Astrocyte (in vitro differentiated cells and primary cell): Measurements from ENCODE around the gene NRG2. TPM values are rescaled to one million over a fixed set of nuclear protein-coding genes. Genes with fewer than 3 reads are reported as not detected.

Source experiments
- DNase-seq: peaks from one replicate; pipeline ENCODE4 v3.0.0-alpha.2; 2010; ENCODE audit warnings: low read depth
- FAIRE-seq: peaks from 2 replicates; lab custom pipeline; 2011; peaks lifted over from hg19 to GRCh38; lab: Jason Lieb, UNC
- H2AFZ ChIP-seq: 2 replicates; pipeline ENCODE4 v1.6.0; 2012; ENCODE audit warnings: low read depth, low read length, inconsistent platforms
- H3K27ac ChIP-seq: 2 replicates; pipeline ENCODE4 v1.5.1; 2011; ENCODE audit warnings: low read depth, low read length, inconsistent platforms
- H3K27me3 ChIP-seq: 2 replicates; pipeline ENCODE4 v1.6.0; 2011; ENCODE audit warnings: low read length, inconsistent platforms; ENCODE audit not compliant: insufficient read depth
- H3K36me3 ChIP-seq: 2 replicates; pipeline ENCODE4 v1.5.1; 2011; ENCODE audit warnings: low read length, inconsistent platforms; ENCODE audit not compliant: insufficient read depth
- H3K4me1 ChIP-seq: 2 replicates; pipeline ENCODE4 v1.5.1; 2011; ENCODE audit warnings: low read length, inconsistent platforms; ENCODE audit not compliant: insufficient read depth
- H3K4me2 ChIP-seq: 2 replicates; pipeline ENCODE4 v1.6.0; 2012; ENCODE audit warnings: low read length, inconsistent platforms
- H3K4me3 ChIP-seq: 2 replicates; pipeline ENCODE4 v1.5.1; 2011; ENCODE audit warnings: low read depth, mild to moderate bottlenecking, low read length, inconsistent platforms; ENCODE audit not compliant: insufficient read depth
- H3K79me2 ChIP-seq: 2 replicates; pipeline ENCODE4 v1.6.0; 2012; ENCODE audit warnings: mild to moderate bottlenecking, low read length, inconsistent platforms; ENCODE audit not compliant: insufficient read depth
- H3K9ac ChIP-seq: 2 replicates; pipeline ENCODE4 v1.6.0; 2012; ENCODE audit warnings: mild to moderate bottlenecking, low read length, inconsistent platforms
- H3K9me3 ChIP-seq: 2 replicates; pipeline ENCODE4 v1.5.1; 2012; ENCODE audit warnings: low read depth, mild to moderate bottlenecking, low read length, inconsistent platforms; ENCODE audit not compliant: insufficient read depth
- H4K20me1 ChIP-seq: 2 replicates; pipeline ENCODE4 v1.6.0; 2012; ENCODE audit warnings: low read length, inconsistent platforms; ENCODE audit not compliant: insufficient read depth
- H3K27ac Mint-ChIP-seq: one replicate; pipeline ENCODE4 v1.8.0; 2021; ENCODE audit warnings: mild to moderate bottlenecking, mixed read lengths; ENCODE audit not compliant: unreplicated experiment
- H3K27me3 Mint-ChIP-seq: one replicate; pipeline ENCODE4 v1.8.0; 2021; ENCODE audit warnings: low read depth, mixed read lengths; ENCODE audit not compliant: unreplicated experiment
- H3K36me3 Mint-ChIP-seq: one replicate; pipeline ENCODE4 v1.8.0; 2021; ENCODE audit warnings: low read depth, mixed read lengths; ENCODE audit not compliant: unreplicated experiment
- H3K4me1 Mint-ChIP-seq: one replicate; pipeline ENCODE4 v1.8.0; 2021; ENCODE audit warnings: low read depth, mixed read lengths; ENCODE audit not compliant: unreplicated experiment
- H3K4me3 Mint-ChIP-seq: one replicate; pipeline ENCODE4 v1.8.0; 2021; ENCODE audit warnings: mild to moderate bottlenecking, moderate library complexity, mixed read lengths; ENCODE audit not compliant: unreplicated experiment
- H3K9me3 Mint-ChIP-seq: one replicate; pipeline ENCODE4 v1.8.0; 2021; ENCODE audit warnings: mild to moderate bottlenecking, mixed read lengths; ENCODE audit not compliant: unreplicated experiment
- EZH2 ChIP-seq: IDR thresholded peaks from 2 replicates; pipeline ENCODE4 v1.6.1; 2012; ENCODE audit warnings: mild to moderate bottlenecking, low read length, inconsistent platforms; ENCODE audit not compliant: insufficient read depth
- total RNA-seq: library from RNA; stranded (reverse); gene quantifications from 2 replicates; pipeline ENCODE4 v1.2.1, GENCODE V29; 2021
- TF ChIP-seq, protein P1 (sequence below): IDR thresholded peaks from 2 replicates; pipeline ENCODE4 v1.5.1; 2011; ENCODE audit warnings: low read depth, mild to moderate bottlenecking, inconsistent platforms, low read length, moderate library complexity; ENCODE audit not compliant: insufficient read depth

NRG2 gene
- total RNA-seq, 1 donor from 2014 or later: 0.54 TPM

GRCh38 chr5:139968547-139969261, 74.4 kb downstream of the NRG2 start:
- Mint-ChIP-seq H3K27ac (no peak overlapping the region), H3K4me1 (peaks cover 2% of the 10 kb centered on the region), H3K9me3 (no peaks in the 10 kb centered on the region), H3K36me3 (no peaks in the 10 kb centered on the region), H3K27me3 (peaks cover 53% of the 10 kb centered on the region), H3K4me3 (no peak overlapping the region)
- no peak overlapping the region for H3K4me2 ChIP-seq
- no peak for FAIRE-seq
- DNase-seq: peak; percentile 37
- H3K9ac ChIP-seq: no peak overlapping the region
- peaks cover 3% of the 10 kb centered on the region for H3K27me3 ChIP-seq
- peak overlapping the region; percentile 14 for H2AFZ ChIP-seq
- no peaks in the 10 kb centered on the region for H4K20me1 ChIP-seq
- no peaks in the 10 kb centered on the region for H3K36me3 ChIP-seq
- H3K4me3 ChIP-seq: no peak overlapping the region
- TF ChIP-seq EZH2: no peak
- TF ChIP-seq, protein P1, sequence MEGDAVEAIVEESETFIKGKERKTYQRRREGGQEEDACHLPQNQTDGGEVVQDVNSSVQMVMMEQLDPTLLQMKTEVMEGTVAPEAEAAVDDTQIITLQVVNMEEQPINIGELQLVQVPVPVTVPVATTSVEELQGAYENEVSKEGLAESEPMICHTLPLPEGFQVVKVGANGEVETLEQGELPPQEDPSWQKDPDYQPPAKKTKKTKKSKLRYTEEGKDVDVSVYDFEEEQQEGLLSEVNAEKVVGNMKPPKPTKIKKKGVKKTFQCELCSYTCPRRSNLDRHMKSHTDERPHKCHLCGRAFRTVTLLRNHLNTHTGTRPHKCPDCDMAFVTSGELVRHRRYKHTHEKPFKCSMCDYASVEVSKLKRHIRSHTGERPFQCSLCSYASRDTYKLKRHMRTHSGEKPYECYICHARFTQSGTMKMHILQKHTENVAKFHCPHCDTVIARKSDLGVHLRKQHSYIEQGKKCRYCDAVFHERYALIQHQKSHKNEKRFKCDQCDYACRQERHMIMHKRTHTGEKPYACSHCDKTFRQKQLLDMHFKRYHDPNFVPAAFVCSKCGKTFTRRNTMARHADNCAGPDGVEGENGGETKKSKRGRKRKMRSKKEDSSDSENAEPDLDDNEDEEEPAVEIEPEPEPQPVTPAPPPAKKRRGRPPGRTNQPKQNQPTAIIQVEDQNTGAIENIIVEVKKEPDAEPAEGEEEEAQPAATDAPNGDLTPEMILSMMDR: peak; percentile 88
- H3K79me2 ChIP-seq: no peaks in the 10 kb centered on the region
- H3K4me1 ChIP-seq: no peaks in the 10 kb centered on the region
- no peak overlapping the region for H3K27ac ChIP-seq
- H3K9me3 ChIP-seq: no peaks in the 10 kb centered on the region

DNA sequence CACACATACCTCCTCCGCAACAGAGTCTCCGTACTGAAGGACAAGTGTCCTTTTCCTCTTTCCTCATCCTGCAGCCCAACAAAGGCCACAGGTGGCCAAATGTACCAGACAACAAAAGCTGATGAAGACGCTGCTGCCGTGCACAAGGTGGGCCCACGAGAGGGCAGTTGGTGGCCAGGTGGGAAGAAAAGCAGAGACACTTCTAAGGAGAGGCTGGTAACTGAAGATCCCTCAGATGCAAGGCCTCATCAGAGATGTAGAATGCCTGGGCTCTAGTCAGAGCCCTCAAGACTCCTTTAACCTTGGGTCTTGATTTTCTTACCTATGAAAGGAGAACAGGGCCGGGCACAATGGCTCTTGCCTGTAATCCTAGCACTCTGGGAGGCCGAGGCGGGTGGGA, 75.7 kb downstream of the NRG2 start:
- H3K4me2 ChIP-seq: no peak overlapping the region
- TF ChIP-seq, protein P1: no peak
- no peak for TF ChIP-seq EZH2
- Mint-ChIP-seq H3K4me3 (no peak overlapping the region), H3K27me3 (peaks cover 63% of the 10 kb centered on the region), H3K9me3 (no peaks in the 10 kb centered on the region), H3K27ac (no peak overlapping the region), H3K4me1 (peaks cover 2% of the 10 kb centered on the region), H3K36me3 (no peaks in the 10 kb centered on the region)
- no peak overlapping the region for H3K4me3 ChIP-seq
- no peaks in the 10 kb centered on the region for H3K9me3 ChIP-seq
- FAIRE-seq (no peak), DNase-seq (no peak)
- no peak overlapping the region for H2AFZ ChIP-seq
- H3K4me1 ChIP-seq: no peaks in the 10 kb centered on the region
- H3K9ac ChIP-seq: no peak overlapping the region
- no peaks in the 10 kb centered on the region for H4K20me1 ChIP-seq
- H3K27me3 ChIP-seq: peaks cover 3% of the 10 kb centered on the region
- H3K79me2 ChIP-seq: no peaks in the 10 kb centered on the region
- H3K36me3 ChIP-seq: no peaks in the 10 kb centered on the region
- no peak overlapping the region for H3K27ac ChIP-seq

GRCh38 chr5:139966856-139967255, 76.2 kb downstream of the NRG2 start:
- peaks cover 2% of the 10 kb centered on the region for H3K4me1 Mint-ChIP-seq
- H3K36me3 ChIP-seq: no peaks in the 10 kb centered on the region
- H3K27ac ChIP-seq: no peak overlapping the region
- H3K9me3 ChIP-seq: no peaks in the 10 kb centered on the region
- no peaks in the 10 kb centered on the region for H3K79me2 ChIP-seq
- TF ChIP-seq, protein P1: no peak
- TF ChIP-seq EZH2: no peak
- H2AFZ ChIP-seq: no peak overlapping the region
- peaks cover 6% of the 10 kb centered on the region for H3K27me3 ChIP-seq
- H3K4me3 Mint-ChIP-seq: no peak overlapping the region
- H3K27ac Mint-ChIP-seq: no peak overlapping the region
- FAIRE-seq: no peak
- no peak overlapping the region for H3K4me2 ChIP-seq
- no peak overlapping the region for H3K9ac ChIP-seq
- no peak overlapping the region for H3K4me3 ChIP-seq
- H3K27me3 Mint-ChIP-seq: peaks cover 68% of the 10 kb centered on the region
- no peaks in the 10 kb centered on the region for H3K4me1 ChIP-seq
- no peak for DNase-seq
- no peaks in the 10 kb centered on the region for H4K20me1 ChIP-seq
- H3K9me3 Mint-ChIP-seq: no peaks in the 10 kb centered on the region
- no peaks in the 10 kb centered on the region for H3K36me3 Mint-ChIP-seq
